ENCODE measurements around the gene NRM.
"Not testable (repeated sequence)": the region's sequence is repeated elsewhere in the genome, so short reads cannot be mapped to it uniquely, and the experiment has no call there.

The NRM gene

DNA sequence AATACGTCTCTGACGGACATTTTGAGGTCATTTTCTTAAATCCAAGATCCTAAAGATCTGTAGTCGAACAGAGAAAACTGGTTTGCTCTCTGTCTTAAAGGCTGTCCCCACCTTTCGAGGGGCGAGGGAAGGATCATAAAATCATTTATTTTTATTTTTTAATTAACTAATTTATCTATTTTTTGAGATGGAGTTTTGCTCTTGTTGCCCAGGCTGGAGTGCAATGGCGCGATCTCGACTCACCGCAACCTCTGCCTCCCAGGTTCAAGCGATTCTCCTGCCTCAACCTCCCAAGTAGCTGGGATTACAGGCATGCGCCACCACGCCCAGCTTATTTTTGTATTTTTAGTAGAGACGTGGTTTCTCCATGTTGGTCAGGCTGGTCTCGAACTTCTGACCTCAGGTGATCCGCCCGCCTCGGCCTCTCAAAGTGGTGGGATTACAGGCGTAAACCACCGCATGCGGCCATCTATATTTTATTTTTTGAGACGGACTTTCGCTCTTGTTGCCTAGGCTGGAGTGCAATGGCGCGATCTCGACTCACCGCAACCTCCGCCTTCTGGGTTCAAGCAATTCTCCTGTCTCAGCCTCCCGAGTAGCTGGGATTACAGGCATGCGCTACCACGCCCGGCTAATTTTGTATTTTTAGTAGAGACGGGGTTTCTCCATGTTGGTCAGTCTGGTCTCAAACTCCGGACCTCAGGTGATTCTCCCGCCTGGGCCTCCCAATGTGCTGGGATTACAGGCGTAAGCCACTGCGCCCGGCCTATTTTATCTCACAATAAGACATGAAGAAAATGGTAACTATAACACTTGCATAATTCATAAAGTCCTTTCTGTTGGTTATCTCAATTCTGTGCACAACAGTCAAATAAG is 27.3 kb upstream of the NRM start:
- peak overlapping the region; percentile 74 for H3K4me3 ChIP-seq (ENCODE audit: low read length)
- peaks cover 26% of the 10 kb centered on the region for H3K4me1 ChIP-seq (ENCODE audit: control insufficient read depth, insufficient read depth, low read length)
- not testable (repeated sequence) for H3K9me3 ChIP-seq (ENCODE audit: control insufficient read depth, low read length); H3K27me3 ChIP-seq (replicated peaks; ENCODE audit: control insufficient read depth, insufficient read depth, low read length); DNase-seq (ENCODE audit: low read depth)
- H3K36me3 ChIP-seq (ENCODE audit: control insufficient read depth, insufficient read depth, low read length, severe bottlenecking), result peaks cover 16% of the 10 kb centered on the region
- peak overlapping the region; percentile 83 for H3K9ac ChIP-seq (ENCODE audit: low read length)

DNA sequence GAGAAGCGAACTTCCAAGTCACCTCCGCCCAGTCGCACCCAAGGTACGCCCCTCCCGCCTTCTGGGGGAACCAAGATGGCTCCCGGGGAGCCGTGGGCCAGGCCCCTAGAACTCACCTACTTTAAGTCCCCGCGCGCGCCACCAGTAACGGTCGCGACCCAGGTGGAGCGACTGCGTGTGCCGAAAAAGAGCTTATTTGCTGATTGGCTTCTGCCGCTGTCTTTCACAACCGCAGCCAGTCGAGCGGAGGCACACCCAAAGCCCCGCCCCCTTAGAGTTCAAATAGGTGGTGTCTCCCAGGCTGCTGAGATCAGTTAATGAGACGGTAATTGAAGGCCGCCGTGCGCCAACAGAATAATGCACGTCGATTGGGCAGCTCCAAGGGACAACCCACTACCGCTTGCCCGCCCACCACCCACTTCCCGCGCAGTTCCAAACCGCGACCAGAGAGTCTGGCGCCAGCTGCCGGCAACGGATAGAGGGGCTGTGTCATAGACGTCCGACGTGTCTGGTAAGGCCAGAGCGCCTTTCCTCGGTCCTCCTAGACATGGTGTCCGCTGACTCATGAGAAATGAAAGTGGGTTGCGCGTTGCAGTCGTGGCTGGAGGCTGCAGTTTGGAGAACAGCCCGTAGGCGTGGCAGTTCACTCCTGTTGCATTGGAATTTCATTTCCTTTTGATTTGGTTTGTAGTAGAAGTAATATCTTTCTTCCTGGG is 26.5 kb upstream of the NRM start, which contains the start of gene MDC1:
TSS of gene MDC1 (minus strand) at position 153 of the 716 bp plus-strand sequence. CDS start 2,106 bp downstream, outside the sequence.
- no peaks in the 10 kb centered on the region for H3K9me3 ChIP-seq (ENCODE audit: control insufficient read depth, low read length)
- peak within 1 kb of the TSS; percentile 83 for H3K9ac ChIP-seq (ENCODE audit: low read length)
- peak; percentile 100 for DNase-seq (ENCODE audit: low read depth)
- peaks cover 17% of the 10 kb centered on the region for H3K36me3 ChIP-seq (ENCODE audit: control insufficient read depth, insufficient read depth, low read length, severe bottlenecking)
- H3K4me1 ChIP-seq (ENCODE audit: control insufficient read depth, insufficient read depth, low read length), result peaks cover 18% of the 10 kb centered on the region
- H3K27me3 ChIP-seq (replicated peaks; ENCODE audit: control insufficient read depth, insufficient read depth, low read length), result no peaks in the 10 kb centered on the region
- H3K4me3 ChIP-seq (ENCODE audit: low read length), result peak within 1 kb of the TSS; percentile 84

DNA sequence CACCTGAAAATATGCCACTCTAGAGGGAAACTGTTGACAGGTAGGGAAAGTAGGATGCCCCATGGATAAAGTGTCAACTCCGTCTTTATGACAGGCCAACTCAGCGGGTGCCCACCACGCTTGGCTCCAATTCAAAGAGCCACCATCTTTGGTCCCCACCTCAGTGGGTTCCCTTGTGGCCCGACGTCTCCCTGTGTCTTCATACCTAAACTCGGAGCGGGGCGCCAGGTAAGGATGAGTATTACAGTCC is 26.0 kb upstream of the NRM start:
- no peak for DNase-seq (ENCODE audit: low read depth)
- no peaks in the 10 kb centered on the region for H3K27me3 ChIP-seq (replicated peaks; ENCODE audit: control insufficient read depth, insufficient read depth, low read length)
- peaks cover 22% of the 10 kb centered on the region for H3K36me3 ChIP-seq (ENCODE audit: control insufficient read depth, insufficient read depth, low read length, severe bottlenecking)
- peaks cover 17% of the 10 kb centered on the region for H3K4me1 ChIP-seq (ENCODE audit: control insufficient read depth, insufficient read depth, low read length)
- H3K9me3 ChIP-seq (ENCODE audit: control insufficient read depth, low read length), result no peaks in the 10 kb centered on the region
- peak overlapping the region; percentile 84 for H3K4me3 ChIP-seq (ENCODE audit: low read length)
- H3K9ac ChIP-seq (ENCODE audit: low read length), result peak overlapping the region; percentile 79

DNA sequence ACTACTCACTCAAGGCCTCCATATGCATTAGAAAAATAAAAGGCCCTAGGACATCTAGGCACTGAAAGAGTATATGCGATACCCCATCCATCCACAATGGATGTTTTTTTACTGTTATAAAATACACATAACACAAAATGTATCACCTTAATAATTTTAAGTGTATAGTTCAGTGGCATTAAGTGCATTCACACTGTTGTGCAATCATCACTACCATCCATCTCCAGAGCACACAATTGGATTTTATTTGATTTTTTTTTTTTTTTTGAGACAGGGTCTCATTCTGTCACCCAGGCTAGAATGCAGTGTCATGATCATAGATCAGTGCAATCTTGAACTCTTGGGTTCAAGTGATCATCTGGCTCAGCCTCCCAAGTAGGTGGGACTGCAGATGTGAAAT is 23.5 kb upstream of the NRM start:
- Histone ChIP-seq H3K27me3 (replicated peaks; ENCODE audit: control insufficient read depth, insufficient read depth, low read length) (no peaks in the 10 kb centered on the region), H3K9ac (ENCODE audit: low read length) (no peak overlapping the region), H3K4me3 (ENCODE audit: low read length) (no peak overlapping the region), H3K36me3 (ENCODE audit: control insufficient read depth, insufficient read depth, low read length, severe bottlenecking) (peaks cover 36% of the 10 kb centered on the region), H3K4me1 (ENCODE audit: control insufficient read depth, insufficient read depth, low read length) (peaks cover 12% of the 10 kb centered on the region), H3K9me3 (ENCODE audit: control insufficient read depth, low read length) (no peaks in the 10 kb centered on the region)
- DNase-seq (ENCODE audit: low read depth), result no peak

DNA sequence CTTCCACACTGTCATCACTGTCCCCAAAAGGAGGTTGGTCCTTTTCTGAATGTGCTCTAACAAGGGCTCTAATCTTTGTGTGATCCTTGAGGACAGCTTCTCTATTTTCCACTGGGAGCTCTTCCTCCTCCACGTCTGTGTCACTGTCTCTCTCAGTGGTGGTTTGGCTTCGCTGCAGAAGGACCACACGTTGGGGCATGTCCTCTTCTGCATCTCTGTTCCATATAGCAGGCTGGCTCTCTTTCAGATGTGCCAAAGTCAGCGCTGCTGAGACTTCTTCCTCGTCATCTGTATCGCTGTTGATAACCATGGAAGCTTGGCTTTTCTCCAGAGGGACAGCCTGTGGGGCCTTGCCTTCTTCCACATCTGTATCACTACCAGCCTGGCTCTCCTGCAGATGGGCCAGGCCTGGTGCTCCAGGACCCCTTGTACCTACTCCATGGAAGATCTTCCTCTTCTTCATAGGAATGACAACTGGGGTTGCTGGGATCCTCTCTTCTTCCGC is 21.7 kb upstream of the NRM start:
- H3K9ac ChIP-seq (ENCODE audit: low read length), result no peak overlapping the region
- no peaks in the 10 kb centered on the region for H3K27me3 ChIP-seq (replicated peaks; ENCODE audit: control insufficient read depth, insufficient read depth, low read length)
- no peaks in the 10 kb centered on the region for H3K9me3 ChIP-seq (ENCODE audit: control insufficient read depth, low read length)
- peaks cover 43% of the 10 kb centered on the region for H3K36me3 ChIP-seq (ENCODE audit: control insufficient read depth, insufficient read depth, low read length, severe bottlenecking)
- peaks cover 6% of the 10 kb centered on the region for H3K4me1 ChIP-seq (ENCODE audit: control insufficient read depth, insufficient read depth, low read length)
- no peak overlapping the region for H3K4me3 ChIP-seq (ENCODE audit: low read length)
- no peak for DNase-seq (ENCODE audit: low read depth)

DNA sequence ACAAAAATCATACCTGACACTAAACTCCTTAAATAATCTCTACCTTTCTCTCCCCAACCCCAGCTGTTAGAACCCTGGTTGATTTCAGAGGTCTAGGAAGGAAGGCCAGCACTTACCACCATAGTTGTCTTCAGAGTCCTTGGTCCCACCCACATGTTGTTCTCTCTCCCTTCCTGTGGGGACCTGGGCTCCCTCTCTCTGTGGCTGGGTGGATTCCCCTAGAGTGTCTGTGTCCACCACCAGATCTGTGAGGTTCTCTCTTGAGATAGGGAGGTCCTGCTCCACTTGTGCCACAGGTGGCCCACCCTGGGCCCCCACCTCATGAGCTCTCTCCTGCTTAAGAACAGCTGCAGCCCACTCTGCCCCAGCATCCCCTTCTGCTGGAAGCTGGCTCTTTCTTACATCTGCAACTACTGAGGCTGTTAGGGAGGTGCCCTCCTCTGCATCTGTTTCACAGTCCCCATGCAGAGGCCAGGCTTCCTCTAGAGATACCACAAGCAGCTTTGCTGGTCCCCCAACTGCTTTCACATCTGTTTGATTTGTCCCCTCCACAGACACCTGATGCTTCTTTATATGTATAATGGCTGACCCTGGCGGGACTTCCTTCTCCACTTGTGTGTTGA is 21.1 kb upstream of the NRM start:
- H3K4me1 ChIP-seq (ENCODE audit: control insufficient read depth, insufficient read depth, low read length), result peaks cover 6% of the 10 kb centered on the region
- no peak overlapping the region for H3K9ac ChIP-seq (ENCODE audit: low read length)
- H3K36me3 ChIP-seq (ENCODE audit: control insufficient read depth, insufficient read depth, low read length, severe bottlenecking), result peaks cover 50% of the 10 kb centered on the region
- H3K27me3 ChIP-seq (replicated peaks; ENCODE audit: control insufficient read depth, insufficient read depth, low read length), result no peaks in the 10 kb centered on the region
- no peak overlapping the region for H3K4me3 ChIP-seq (ENCODE audit: low read length)
- H3K9me3 ChIP-seq (ENCODE audit: control insufficient read depth, low read length), result no peaks in the 10 kb centered on the region
- no peak for DNase-seq (ENCODE audit: low read depth)

DNA sequence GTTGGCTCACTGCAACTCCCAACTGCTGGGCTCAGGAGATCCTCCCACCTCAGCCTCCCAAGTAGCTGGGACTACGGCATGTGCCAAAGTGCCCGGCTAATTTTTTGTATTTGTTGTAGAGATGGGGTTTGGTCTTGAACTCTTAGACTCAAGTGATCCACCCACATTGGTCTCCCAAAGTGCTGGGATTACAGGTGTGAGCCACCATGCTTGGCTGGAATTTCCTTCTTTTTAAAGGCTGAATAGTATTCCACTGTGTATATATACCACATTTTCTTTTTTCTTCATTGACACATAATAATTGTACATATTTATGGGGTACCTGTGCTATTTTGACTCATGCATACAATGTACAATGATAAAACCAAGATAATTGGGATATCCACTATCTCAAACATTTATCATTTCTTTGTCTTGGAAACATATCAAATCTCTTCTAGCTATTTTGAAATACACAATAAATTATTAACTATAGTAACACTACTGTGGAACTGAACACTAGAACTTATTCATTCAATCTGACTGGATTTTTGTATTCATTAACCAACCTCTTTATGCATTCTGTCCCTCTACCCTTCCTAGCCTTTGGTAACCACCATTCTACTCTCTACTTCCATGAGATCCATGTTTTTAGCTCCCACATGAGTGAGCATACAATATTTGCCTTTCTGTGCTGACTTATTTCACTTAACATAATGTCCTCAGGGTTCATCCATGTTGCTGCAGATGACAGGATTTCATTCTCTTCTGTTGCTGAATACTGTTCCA is 18.5 kb upstream of the NRM start:
- no peaks in the 10 kb centered on the region for H3K27me3 ChIP-seq (replicated peaks; ENCODE audit: control insufficient read depth, insufficient read depth, low read length)
- no peak overlapping the region for H3K9ac ChIP-seq (ENCODE audit: low read length)
- no peaks in the 10 kb centered on the region for H3K9me3 ChIP-seq (ENCODE audit: control insufficient read depth, low read length)
- peaks cover 51% of the 10 kb centered on the region for H3K36me3 ChIP-seq (ENCODE audit: control insufficient read depth, insufficient read depth, low read length, severe bottlenecking)
- no peak for DNase-seq (ENCODE audit: low read depth)
- H3K4me1 ChIP-seq (ENCODE audit: control insufficient read depth, insufficient read depth, low read length), result no peaks in the 10 kb centered on the region
- no peak overlapping the region for H3K4me3 ChIP-seq (ENCODE audit: low read length)

DNA sequence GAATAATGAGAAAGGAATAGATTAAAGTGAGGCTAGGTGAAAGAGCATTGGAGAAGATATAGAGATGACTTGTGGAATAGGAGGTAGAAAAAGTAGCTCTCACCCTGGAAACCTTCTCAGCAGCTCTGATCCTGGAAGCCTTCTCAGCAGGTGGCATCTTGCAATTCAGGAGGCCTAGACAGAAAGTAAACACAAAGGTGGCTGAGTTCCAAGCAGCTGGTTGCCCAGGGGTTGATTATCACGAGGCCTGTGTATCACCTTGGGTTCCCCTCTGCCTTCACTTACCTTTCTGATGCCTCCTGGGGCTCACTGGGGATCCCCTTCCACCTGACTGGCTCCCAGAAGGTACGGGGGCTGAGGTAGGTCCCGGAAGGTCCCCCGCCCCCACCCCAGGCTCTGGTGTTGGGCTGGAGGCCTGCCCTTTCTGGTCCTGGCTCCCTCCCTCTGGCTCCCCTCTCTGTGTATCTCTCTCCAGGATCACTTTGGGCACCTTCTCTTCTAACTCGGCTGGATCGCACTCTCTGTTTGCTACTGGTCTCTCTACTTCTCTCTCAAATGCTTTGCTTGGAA is 16.6 kb upstream of the NRM start:
- Histone ChIP-seq H3K27me3 (replicated peaks; ENCODE audit: control insufficient read depth, insufficient read depth, low read length) (no peaks in the 10 kb centered on the region), H3K9me3 (ENCODE audit: control insufficient read depth, low read length) (no peaks in the 10 kb centered on the region), H3K9ac (ENCODE audit: low read length) (no peak overlapping the region), H3K36me3 (ENCODE audit: control insufficient read depth, insufficient read depth, low read length, severe bottlenecking) (peaks cover 39% of the 10 kb centered on the region), H3K4me1 (ENCODE audit: control insufficient read depth, insufficient read depth, low read length) (peaks cover 7% of the 10 kb centered on the region), H3K4me3 (ENCODE audit: low read length) (no peak overlapping the region)
- no peak for DNase-seq (ENCODE audit: low read depth)

DNA sequence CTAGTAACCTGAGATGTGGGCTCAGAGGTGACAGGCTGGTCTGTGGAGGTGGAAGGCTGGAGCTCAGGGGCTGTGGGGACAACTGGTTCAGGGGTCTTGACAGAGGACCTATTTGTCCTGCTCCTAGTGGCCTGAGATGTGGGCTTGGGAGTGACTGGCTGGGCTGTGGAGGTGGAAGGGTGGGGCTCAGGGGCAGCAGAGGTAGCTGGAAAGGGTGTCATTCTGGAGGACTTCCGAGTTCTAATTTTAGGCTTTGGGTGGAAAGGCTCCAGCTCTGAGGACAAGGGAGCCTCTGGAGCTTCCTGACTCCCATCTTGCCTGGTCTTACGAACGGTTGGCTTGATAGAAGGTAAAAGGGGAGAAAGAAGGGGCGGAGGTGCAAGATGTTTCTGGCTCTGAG is 14.8 kb upstream of the NRM start:
- H3K27me3 ChIP-seq (replicated peaks; ENCODE audit: control insufficient read depth, insufficient read depth, low read length), result no peaks in the 10 kb centered on the region
- H3K9ac ChIP-seq (ENCODE audit: low read length), result no peak overlapping the region
- H3K4me1 ChIP-seq (ENCODE audit: control insufficient read depth, insufficient read depth, low read length), result peaks cover 7% of the 10 kb centered on the region
- no peak overlapping the region for H3K4me3 ChIP-seq (ENCODE audit: low read length)
- H3K36me3 ChIP-seq (ENCODE audit: control insufficient read depth, insufficient read depth, low read length, severe bottlenecking), result peaks cover 23% of the 10 kb centered on the region
- no peak for DNase-seq (ENCODE audit: low read depth)
- H3K9me3 ChIP-seq (ENCODE audit: control insufficient read depth, low read length), result no peaks in the 10 kb centered on the region

DNA sequence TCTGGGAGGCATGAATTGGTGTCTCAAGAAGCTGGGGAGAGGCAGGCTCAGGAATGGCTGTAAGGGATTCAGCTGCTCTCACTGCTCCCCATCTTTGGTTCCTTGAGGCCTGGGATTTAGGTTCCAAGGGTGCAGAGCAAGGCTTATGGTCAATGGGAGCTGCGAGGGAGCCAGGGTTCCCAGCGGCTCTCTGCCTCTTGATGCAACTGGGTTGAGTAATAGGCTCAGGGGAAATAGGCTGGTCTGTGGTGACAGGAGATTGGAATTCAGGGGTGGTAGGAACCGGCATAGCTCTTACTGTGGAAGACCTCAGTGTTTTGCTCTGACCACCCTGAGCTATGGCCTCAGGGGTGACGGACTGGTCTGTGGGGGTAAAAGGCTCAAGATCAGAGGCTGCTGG is 13.0 kb upstream of the NRM start:
- Histone ChIP-seq H3K27me3 (replicated peaks; ENCODE audit: control insufficient read depth, insufficient read depth, low read length) (no peaks in the 10 kb centered on the region), H3K9me3 (ENCODE audit: control insufficient read depth, low read length) (no peaks in the 10 kb centered on the region), H3K9ac (ENCODE audit: low read length) (no peak overlapping the region), H3K4me3 (ENCODE audit: low read length) (no peak overlapping the region), H3K4me1 (ENCODE audit: control insufficient read depth, insufficient read depth, low read length) (peaks cover 7% of the 10 kb centered on the region), H3K36me3 (ENCODE audit: control insufficient read depth, insufficient read depth, low read length, severe bottlenecking) (peaks cover 19% of the 10 kb centered on the region)
- no peak for DNase-seq (ENCODE audit: low read depth)
